ENCODE data around the gene FAM107A.
A peak's percentile ranks its signal among the peaks of the same experiment; 100 is the strongest.

The FAM107A gene

DNA sequence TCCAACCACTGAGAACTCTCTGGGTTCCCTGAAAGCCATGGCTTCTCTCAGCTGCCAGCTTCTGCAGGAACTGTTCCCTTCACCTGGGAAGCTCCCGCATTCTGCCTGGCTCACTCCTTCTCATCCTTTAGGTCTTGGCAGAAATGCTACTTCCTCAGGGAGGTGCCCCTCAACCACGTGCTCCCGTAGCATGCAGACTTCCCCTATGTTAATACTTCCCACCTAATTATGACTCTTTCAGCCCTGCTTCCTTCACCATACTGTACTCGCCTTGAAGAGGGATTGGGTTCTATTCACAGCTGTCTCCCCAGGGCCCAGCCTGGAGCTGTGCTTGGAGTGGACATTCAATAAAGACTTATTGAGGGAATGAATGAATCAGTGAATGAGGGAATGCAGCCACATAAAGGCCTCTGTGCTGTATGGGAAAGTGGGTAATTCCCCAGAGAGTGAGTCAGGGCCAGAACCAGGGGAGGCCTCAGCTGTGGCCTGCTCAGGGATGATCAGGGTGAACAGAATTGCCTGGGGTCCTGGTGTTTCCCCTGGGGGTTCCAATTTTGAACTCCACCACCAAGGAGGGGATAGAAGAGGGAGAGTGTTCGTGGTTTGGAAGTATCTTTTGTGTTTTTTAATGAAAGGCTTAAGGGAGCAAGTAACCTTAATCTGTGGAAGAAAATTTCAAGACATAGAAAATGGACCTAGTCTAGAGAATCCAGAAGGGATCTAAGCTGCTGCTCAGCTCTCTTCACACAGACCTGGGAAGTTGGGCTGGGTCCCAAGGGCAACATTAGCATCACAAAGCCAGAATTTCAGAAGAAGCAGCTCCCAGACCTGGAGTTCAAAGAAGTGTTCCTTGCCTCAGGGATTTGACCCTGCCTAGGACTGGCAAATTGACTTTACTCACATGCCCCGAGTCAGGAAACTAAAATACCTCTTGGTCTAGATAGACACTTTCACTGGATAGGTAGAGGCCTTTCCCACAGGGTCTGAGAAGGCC lies 14.6 kb upstream of the FAM107A start:
- DNase-seq (ENCODE audit: extremely low read depth in 1 of 2, low read depth in 1 of 2) = no peak

DNA sequence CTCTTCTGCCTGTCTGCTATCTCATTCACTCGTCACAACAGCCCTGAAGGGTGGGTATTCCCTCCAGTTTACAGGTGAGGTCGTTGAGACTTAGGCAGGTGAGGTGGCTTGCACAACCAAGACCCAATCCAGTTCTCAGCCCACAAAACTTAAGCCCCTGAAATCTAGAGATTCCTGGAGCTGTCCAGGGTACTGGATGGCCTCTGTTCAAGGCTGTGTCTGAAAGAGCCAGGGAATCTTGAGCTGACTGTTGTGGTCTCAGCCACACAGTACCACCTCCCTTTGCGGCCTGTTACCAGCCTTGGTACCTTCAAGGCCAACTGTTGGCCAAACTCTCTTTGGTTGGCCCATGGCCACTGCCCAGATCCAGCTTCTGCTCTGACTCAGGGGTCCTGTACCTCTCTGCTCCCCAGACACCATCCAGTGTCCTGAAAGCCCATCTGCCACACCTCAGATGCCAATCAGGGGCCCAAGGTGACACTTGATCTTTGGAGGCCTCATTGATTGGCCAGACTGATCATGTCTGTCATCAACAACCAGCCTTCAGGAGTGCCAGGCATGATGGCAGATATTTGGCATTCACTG lies 10.9 kb upstream of the FAM107A start:
- no peak for DNase-seq (ENCODE audit: extremely low read depth in 1 of 2, low read depth in 1 of 2)

DNA sequence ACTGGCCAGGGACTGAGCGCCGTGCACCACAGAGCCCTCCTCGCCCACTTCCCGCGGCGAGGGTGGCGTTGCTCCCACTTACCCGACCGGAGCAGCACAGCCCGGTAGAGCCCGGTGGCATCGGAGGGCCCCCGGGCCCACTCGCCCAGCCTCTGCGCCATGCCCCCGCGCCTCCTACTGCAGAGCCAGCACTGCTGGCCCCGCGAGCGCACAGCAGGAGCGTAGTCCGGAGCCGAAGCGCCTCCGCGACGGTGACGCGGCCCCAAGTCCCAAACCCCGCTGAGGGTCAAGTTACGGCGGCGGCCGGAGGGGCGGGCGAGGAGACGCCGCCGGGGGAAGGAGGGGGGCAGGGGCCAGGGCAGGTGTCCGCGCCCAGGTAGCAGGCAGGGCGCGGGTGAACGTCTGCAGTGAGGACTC lies 9.6 kb upstream of the FAM107A start:
- no peak for DNase-seq (ENCODE audit: extremely low read depth in 1 of 2, low read depth in 1 of 2)

DNA sequence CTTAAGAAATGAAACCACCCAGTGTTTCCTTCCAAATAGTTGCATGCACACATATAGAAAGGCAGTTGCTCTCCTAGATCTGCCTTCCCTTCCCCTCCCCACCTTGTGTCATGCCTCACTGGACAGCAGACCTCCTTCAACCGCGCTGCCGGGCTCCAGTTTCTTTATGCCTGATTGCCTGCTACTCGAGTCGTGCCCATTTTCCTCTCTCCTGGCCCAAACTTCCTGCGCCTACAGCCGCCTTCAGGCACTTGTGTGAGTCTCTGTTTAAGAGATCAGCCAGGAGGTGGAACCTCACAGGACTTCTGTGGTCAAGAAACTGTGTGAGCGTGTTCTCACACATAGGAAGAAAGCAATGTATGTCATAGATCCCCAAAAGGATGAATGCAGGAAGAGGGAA lies 8.8 kb upstream of the FAM107A start:
- DNase-seq (ENCODE audit: extremely low read depth in 1 of 2, low read depth in 1 of 2) = no peak

DNA sequence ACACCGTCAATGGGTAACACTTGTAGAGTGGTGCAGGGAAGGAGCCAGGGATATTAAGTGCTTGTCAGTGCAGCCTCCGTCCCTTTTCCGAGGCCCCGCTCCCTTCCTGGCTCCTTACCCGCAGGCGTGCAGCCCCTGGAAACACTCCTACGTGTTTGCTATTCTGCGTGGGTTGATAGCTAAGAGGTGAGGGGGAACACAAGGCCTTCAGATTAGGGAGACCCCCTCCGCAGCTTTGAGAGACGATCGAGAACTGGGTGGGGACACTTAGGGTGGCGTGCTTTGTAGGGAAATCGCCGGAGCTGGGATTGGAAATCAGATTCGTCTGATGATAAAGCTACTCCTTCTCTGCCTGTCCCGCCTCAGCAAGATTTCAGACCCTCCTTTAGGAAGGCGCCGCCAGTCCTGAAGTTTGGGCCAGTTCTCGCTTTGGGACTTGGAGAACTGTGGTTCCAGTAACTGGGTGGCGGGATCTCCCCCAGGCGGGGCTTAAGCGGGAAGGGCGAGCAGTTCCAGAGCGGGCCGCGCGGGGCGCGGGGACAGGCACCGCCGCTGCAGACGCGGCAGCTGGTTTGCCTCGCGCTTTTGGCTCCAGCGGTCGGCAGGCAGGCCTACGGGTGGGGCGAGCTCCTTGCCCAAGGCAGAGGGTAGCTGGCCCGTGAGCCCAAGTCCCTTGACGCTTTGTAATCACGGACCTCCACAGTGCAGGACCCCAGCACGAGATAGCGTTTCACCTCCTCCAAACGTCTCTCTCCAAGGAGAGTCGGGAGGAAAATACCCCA lies 8.0 kb upstream of the FAM107A start:
- DNase-seq (ENCODE audit: extremely low read depth in 1 of 2, low read depth in 1 of 2) = peak; percentile 23 to 33

DNA sequence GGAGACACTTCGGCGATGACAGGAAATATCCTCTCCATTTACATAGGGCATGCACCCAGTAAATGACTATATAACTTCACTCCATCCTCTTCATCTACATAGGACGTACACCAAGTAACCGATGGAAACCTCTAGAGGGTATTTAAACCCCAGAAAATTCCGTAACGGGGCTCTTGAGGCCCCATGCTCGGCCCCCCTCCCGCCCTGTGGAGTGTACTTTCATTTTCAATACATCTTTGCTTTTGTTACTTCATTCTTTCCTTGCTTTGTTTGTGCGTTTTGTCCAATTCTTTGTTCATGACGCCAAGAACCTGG lies 7.5 kb upstream of the FAM107A start:
- no peak for DNase-seq (ENCODE audit: extremely low read depth in 1 of 2, low read depth in 1 of 2)

DNA sequence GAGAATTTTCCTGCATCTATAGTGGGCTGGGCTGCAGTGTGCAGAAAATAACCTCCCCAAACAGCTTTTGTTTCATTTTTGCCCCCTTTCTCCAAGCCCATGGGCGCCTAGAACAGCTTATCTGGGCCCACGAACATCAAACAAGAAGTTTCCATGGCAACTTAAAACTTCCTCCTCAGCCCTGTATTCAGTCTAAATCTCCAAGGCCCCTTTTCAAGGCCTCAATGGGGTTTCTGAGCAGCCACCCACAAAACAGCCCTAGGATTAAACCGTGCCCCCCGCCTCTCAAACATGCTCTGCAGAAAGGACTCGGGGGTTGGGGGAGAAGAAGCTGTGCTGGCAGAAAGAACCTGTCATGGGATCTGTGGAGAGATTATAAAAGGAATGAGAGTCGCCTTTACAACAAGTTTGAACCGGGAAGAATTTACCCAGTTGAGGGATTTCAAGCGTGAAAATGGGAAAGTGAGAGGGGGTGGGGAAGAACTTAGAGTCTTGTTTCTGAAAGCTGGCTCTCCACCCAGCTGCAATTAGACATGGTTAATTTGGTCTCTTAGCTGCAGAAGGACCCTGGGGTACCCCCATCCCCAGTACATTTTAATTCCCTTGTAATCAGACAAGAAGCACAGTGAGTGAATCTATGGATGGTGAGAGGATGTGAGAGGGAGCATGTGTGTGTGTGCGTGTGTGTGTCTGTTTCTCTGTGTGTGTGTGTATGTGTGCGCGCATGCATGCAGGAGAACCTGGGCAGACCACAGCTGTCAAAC lies 4.3 kb upstream of the FAM107A start:
- no peak for DNase-seq (ENCODE audit: extremely low read depth in 1 of 2, low read depth in 1 of 2)

DNA sequence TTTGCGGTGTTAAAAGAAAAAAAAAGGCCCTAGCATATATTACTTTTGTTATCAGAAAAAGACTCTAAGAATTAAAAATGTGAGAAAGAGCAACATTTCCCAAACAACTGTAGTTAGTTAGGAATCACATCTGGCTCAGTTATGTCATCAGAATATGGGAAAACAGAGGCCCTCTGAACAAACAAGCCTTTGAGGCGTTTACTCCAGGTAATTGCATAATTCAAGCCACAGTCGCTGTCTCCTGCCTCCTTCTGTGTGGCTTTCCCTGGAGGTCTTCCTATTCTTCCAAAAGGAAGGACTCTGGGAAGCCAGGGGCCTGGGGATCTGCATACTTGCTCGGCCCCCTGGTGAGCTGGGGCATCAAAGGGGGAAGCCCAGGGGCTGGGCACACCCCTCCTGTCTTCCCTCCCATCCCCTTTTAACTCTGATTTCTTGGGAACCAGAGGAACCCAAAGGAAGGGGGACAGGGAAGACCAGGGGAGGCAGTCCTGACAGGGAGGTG lies 3.7 kb upstream of the FAM107A start:
- DNase-seq (ENCODE audit: extremely low read depth in 1 of 2, low read depth in 1 of 2) = no peak

DNA sequence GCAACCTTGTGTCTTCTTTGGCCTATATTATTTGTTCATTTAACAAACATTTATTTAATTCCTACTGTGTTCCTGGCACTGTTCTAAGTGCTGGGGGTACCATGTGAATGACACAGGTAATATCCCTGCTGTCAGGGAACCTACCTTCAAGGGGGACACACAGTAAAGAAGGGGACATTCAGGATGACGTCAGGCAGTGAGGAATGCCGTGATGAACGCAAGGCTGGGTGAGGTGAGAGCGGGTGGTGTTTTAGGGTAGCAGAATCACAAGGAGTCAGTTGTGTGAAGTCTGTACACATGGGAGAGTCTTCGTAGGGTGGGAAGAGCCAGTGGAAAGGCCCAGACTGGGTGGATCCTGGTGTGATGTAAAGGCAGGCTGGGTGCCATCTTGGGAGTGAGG lies 1.7 kb upstream of the FAM107A start:
- no peak for DNase-seq (ENCODE audit: extremely low read depth in 1 of 2, low read depth in 1 of 2)

DNA sequence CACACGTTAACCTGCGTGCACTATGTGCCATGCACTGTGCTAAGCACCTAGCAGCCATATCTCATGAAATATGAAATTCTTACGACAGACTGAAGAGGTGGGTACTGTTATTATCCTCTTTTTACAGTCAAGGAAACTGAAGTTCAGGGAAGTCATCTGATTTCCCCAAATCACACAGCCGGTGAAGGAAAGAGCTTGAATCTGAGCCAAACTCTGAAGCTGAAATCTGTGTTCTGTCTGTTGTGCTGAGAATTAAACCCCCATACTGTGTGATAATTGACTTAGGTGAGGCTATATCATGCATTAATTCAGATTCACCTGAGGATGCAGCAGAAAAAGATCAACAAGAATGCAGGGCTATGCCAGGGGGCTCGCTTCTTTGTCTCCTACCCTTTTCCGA lies 475 bp downstream of the FAM107A start:
- DNase-seq (ENCODE audit: extremely low read depth in 1 of 2, low read depth in 1 of 2) = no peak

DNA sequence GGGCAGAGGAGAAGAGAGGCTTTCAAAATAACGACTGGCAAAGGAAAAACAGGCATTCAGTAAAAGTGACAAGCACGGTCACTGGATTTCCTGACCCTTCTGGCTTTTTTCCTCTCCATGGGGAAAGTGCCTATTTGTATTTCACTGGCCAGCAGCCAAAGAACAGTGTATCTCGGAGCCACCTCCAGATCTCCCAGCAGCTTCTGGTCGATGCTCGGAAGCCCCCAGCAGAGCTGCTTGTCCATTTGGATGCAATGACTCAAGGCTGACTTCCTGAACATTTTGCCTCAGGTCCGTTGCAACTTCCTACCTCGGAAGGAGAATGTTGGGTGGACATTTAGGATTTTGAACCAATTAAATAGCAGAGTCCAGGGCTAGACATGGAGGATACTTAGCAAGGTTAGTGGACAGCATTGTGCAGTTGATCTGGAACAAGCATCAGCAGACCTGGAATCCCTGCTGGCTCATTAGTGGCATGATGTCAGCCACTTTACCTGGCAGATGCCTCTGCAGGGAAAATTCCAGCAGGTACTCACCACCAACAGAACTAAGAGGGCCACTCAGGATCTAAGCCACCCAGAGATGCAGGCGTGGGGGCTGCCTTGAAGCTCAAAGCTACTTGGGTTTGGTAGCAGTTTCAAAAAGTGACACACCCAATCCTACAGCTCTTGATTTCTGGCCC lies 1.1 kb downstream of the FAM107A start:
- DNase-seq (ENCODE audit: extremely low read depth in 1 of 2, low read depth in 1 of 2) = no peak

DNA sequence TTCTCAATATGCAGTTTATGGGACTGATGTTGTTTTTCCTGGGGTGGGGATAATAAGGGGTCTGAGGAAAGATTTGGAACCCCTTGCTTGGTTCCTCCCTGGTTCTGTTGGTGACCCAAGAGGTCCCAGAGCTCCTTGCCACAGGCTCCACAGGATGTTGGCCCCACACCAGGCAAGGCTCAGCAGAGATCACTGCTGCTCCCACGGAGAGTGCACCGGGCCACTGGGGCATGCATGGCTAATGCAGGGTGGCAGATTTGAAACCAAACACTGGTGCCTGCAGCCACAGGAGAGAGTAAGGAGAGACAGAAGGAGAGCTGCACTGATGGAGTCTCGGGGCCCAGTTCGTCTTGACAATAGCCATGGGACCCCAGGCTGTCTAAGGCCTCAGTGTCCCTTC lies 2.5 kb downstream of the FAM107A start:
- DNase-seq (ENCODE audit: extremely low read depth in 1 of 2, low read depth in 1 of 2) = no peak

DNA sequence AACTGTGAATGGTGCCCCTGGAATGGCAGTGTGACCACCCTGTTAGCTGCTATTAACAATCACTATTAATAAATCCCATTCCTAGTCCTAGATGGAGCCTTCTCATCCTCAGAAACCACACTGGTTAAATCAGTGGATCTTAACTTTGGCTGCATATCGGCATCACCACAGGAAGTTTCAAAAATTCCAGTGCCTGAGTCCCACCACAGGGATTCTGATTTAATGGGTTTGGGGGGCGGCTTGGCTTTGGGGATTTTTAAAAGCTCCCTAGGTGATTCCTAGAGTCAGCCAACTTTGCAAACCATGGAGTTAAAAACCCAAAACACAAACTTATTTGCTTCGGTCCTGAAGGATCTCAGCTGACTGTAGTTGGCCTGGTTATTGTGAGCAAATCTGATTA lies 3.1 kb downstream of the FAM107A start:
- no peak for DNase-seq (ENCODE audit: extremely low read depth in 1 of 2, low read depth in 1 of 2)

DNA sequence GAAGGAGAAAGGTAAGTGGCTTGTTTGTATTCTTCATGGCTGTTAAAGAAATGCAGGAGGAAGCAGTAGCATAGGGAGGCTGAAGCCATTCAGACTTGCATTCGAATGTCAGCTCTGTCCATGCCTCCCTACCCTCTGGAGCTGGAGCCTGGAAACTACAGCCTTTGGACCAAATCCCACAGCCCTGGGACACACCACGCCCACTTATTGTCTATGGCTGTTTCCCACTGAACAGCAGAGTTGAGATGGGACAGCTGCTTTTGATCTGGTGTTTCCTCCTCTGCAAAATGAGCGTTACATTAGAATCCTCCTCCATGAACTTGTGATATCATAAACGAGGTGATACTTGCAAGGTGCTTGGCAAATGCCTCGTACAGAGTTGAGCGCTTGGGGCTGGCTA lies 3.6 kb downstream of the FAM107A start:
- DNase-seq (ENCODE audit: extremely low read depth in 1 of 2, low read depth in 1 of 2) = no peak

DNA sequence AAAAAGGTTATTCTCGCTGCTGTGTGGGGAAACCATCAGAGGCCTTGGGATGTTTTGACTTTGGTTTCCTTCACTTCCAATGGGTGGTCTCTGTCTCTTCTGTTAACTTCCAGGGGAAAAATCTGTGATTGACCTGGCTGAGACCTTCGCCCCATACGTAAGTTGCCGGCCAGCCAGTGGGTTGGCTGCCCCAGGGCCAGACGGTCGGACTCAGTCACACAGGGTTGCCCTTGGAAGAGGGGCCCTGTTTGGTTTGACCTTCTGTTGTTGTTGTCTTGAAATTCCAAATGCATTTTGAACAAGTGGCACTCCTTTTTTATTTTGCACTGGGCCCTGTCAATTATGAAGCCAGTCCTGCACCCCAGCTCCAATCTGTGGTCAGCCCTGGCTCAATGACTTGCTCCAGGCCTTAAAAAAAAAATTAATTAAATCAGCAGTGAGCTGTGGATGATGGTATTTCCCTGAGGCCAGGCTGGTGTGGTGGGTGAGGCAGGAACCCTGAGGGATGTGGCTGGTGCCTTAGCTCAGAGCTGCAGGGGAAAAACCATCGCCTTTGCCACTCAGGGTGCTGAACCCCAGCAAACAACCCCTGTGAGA lies 4.5 kb downstream of the FAM107A start:
- no peak for DNase-seq (ENCODE audit: extremely low read depth in 1 of 2, low read depth in 1 of 2)

DNA sequence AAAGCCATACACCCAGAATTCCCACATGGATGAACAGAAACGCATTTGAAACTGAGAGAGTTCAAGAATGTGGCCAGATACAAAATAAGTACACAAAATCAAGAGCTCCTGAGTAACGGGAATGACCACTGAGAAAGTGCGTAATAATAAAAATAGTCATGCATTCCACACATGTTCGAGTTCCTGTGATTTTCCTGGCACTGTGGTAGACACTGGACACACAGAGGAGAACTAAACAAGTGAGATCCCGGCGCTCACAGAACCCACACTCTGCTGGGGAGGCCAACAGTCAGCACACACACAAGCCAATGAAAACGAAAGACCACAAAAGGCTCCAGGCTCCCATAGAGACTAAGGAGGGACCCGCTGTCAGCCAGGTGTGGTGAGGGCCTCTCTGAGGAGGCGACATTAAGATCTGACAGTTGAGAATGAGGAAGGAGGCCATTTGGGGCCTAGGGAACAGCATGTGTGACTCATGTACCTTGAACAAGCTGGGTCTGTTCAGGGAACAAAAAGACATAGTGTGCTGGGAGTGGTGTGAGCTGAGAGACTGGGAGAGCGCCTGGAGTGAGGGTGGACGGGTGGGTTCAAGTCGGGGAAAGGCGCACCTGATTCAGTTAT lies 5.1 kb downstream of the FAM107A start:
- no peak for DNase-seq (ENCODE audit: extremely low read depth in 1 of 2, low read depth in 1 of 2)

DNA sequence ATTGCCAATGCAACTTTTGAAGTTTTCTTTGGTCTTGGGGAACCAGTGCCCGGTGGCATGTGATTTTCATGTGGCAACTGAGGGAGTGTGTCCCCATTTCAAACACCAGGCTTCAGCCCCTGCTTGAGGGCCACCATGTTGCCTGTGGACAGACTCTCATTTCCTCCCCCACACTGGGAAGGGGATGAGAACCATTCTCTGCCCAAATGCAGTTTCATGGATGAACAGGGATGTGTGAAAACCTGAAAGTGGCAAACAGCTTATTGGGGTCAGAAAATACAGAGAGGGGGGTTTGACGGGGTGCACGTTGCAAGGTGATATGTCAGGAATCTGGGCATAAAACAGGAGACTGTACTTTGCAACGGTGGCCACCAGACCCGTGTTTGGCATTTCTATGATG lies 6.3 kb downstream of the FAM107A start:
- no peak for DNase-seq (ENCODE audit: extremely low read depth in 1 of 2, low read depth in 1 of 2)

DNA sequence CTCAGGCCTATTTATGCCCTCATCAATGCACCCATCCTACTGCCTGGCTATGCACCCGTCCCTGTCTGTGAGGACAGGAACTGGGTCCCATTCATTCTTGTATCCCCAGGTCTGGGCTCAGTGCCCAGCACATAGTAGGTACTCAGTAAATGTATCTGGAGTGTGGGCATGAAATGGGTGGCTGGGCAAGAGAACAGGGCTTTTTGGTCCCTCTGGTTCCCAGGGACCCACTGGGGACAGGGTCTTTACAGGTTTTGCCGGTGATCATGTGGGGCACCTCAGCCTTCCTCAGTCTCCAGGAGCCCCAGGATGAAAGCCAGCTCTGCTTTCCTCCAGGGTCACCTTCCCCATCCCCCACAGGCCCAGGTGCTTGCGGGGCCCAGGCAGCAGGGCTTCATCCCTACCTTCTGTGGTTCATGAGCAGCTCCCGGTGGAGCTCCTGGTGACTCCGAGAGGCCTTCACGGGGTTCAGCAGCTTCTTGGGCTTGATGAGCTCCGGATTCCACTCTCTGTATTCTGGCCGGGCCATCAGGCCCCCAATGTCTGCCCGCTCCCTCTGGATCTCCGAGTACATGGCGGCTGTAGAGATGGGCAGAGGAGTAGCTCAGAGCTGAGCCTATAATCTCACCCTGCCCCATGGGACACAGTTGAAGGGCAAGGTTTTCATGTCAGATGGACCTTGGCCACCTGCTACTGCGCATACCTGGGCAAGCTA lies 7.7 kb downstream of the FAM107A start:
- DNase-seq (ENCODE audit: extremely low read depth in 1 of 2, low read depth in 1 of 2) = no peak

Data from stimulated activated CD8-positive, alpha-beta memory T cell treated with anti-CD3 and anti-CD28 coated beads, Interleukin-7, amount 100 ng/mL, for 48 hours (primary cell).